ENCODE data around the gene AHDC1. TPM values are rescaled to one million over a fixed set of nuclear protein-coding genes. Genes with fewer than 3 reads are reported as not detected.

Gene AHDC1
- total and polyA plus RNA-seq, 2 donors (not counting 3 experiments of a cell fraction or from before 2014, with no cell fraction given), result 7.0 to 32.1 TPM

GRCh38 chr1:27649306-27649635 lies 45.3 kb upstream of the AHDC1 start:
- dilution Hi-C loops (cut with MboI; ENCODE audit: extremely low pct_ligation_motif_present, low sequenced_read_pairs), result no loop called here
- ChIA-PET CTCF (interaction anchor here (0.8 to 2.3 kb wide), 6 partner anchors 14 to 254 kb away, joined by 3 to 19 read pairs (median 6); no protein-coding TSS in a partner anchor), POLR2A (no interaction called here)
- DNase-seq (ENCODE audit: low read depth, low spot score), result no peak
- no peaks in the 10 kb centered on the region for H3K27me3 ChIP-seq (ENCODE audit: control insufficient read depth in 2 of 2, insufficient read depth in 2 of 2, low read length in 2 of 2)
- H3K4me2 ChIP-seq (ENCODE audit: insufficient read depth, low read length), result no peak overlapping the region
- H3K4me3 ChIP-seq (replicated peaks in 1 of 3; ENCODE audit: insufficient read depth in 1 of 3, low read depth in 1 of 3, low read length in 3 of 3), result no peak overlapping the region
- TF ChIP-seq MAX (IDR thresholded peaks at IDR 0.05; ENCODE audit: insufficient read depth, insufficient read length) (no peak), JUN (IDR thresholded peaks at IDR 0.05; ENCODE audit: borderline replicate concordance, insufficient read depth, insufficient read length, low read depth) (no peak), CTCF (IDR thresholded peaks at IDR 0.05; ENCODE audit: extremely low read depth in 1 of 2, insufficient read depth in 1 of 2, low read depth in 1 of 2, low read length in 2 of 2) (no peak), EZH2 (IDR thresholded peaks at IDR 0.05; ENCODE audit: borderline replicate concordance, low read depth, low read length, severe bottlenecking) (no peak), FOS (IDR thresholded peaks at IDR 0.05; ENCODE audit: borderline replicate concordance, insufficient read depth, low read length) (no peak), GATA2 (IDR thresholded peaks at IDR 0.05; ENCODE audit: insufficient read depth, insufficient read length, low read depth, low read length) (no peak), POLR2A (IDR thresholded peaks at IDR 0.05; ENCODE audit: low read depth, low read length) (no peak), MYC (IDR thresholded peaks at IDR 0.05; ENCODE audit: low read depth, low read length) (no peak)
- H3K27ac ChIP-seq (ENCODE audit: insufficient read depth, low read depth, low read length), result no peak overlapping the region
- no peaks in the 10 kb centered on the region for H3K9me1 ChIP-seq (replicated peaks; ENCODE audit: control insufficient read depth, extremely low read depth, insufficient read depth, low read length)
- no peaks in the 10 kb centered on the region for H3K4me1 ChIP-seq (ENCODE audit: control insufficient read depth, extremely low read depth, insufficient read depth, low read length)
- no peak for FAIRE-seq
- intact Hi-C loops (cut with micrococcal nuclease), result no loop called here
- no peaks in the 10 kb centered on the region for H3K36me3 ChIP-seq (ENCODE audit: control insufficient read depth in 2 of 2, extremely low read depth in 1 of 2, insufficient read depth in 2 of 2, low read length in 2 of 2)
- H2AFZ ChIP-seq (ENCODE audit: low read depth, low read length), result no peak overlapping the region
- H3K9me3 ChIP-seq (replicated peaks; ENCODE audit: control insufficient read depth, insufficient read depth, low read length), result no peaks in the 10 kb centered on the region
- no peaks in the 10 kb centered on the region for H4K20me1 ChIP-seq (replicated peaks; ENCODE audit: control insufficient read depth, extremely low read depth, insufficient read depth, low read length)
- no TSS peak for BruUV-seq (replicated peaks)
- H3K79me2 ChIP-seq (ENCODE audit: control insufficient read depth, insufficient read depth, low read length), result no peaks in the 10 kb centered on the region
- no peak overlapping the region for H3K9ac ChIP-seq (replicated peaks; ENCODE audit: extremely low read depth, insufficient read depth, low read length)
